H9 (cell line): ENCODE data around the gene ATP11C. TPM values are rescaled to one million over a fixed set of nuclear protein-coding genes. Genes with fewer than 3 reads are reported as not detected.

Experiments used
- DNase-seq: peaks from one replicate; pipeline ENCODE4 v3.0.0-alpha.2; 2017
- H2AFZ ChIP-seq: one replicate; pipeline ENCODE4 v1.6.1; 2013; ENCODE audit warnings: mild to moderate bottlenecking, low read length, control low read depth, moderate library complexity
- H2AK5ac ChIP-seq: 2 replicates; pipeline ENCODE4 v1.6.1; 2013; ENCODE audit warnings: low read length, control low read depth, mixed read lengths; ENCODE audit not compliant: insufficient read length
- H2BK120ac ChIP-seq: one replicate; pipeline ENCODE4 v1.6.1; 2013; ENCODE audit warnings: low read depth, mild to moderate bottlenecking, low read length, control low read depth, inconsistent platforms; ENCODE audit not compliant: poor library complexity, severe bottlenecking
- H2BK12ac ChIP-seq: 2 replicates; pipeline ENCODE4 v1.6.1; 2013; ENCODE audit warnings: low read length, control low read depth, mixed read lengths, low read depth; ENCODE audit not compliant: insufficient read length
- H2BK15ac ChIP-seq: 2 replicates; pipeline ENCODE4 v1.6.1; 2013; ENCODE audit warnings: low read depth, low read length, control low read depth
- H2BK20ac ChIP-seq: one replicate; pipeline ENCODE4 v1.6.1; 2013; ENCODE audit warnings: low read depth, mild to moderate bottlenecking, low read length, control low read depth, inconsistent platforms; ENCODE audit not compliant: poor library complexity, severe bottlenecking
- H2BK5ac ChIP-seq: 2 replicates; pipeline ENCODE4 v1.6.1; 2013; ENCODE audit warnings: low read length, control low read depth, mixed read lengths; ENCODE audit not compliant: insufficient read length
- H3K14ac ChIP-seq: 2 replicates; pipeline ENCODE4 v1.6.1; 2013; ENCODE audit warnings: low read length, control low read depth; ENCODE audit not compliant: insufficient read depth
- H3K18ac ChIP-seq: 2 replicates; pipeline ENCODE4 v1.6.1; 2013; ENCODE audit warnings: low read depth, mild to moderate bottlenecking, mixed read lengths, low read length, control low read depth; ENCODE audit not compliant: insufficient read length
- H3K23ac ChIP-seq: 2 replicates; pipeline ENCODE4 v1.6.1; 2013; ENCODE audit warnings: low read length, control low read depth, mixed read lengths, low read depth; ENCODE audit not compliant: insufficient read length
- H3K23me2 ChIP-seq: 2 replicates; pipeline ENCODE4 v1.6.1; 2013; ENCODE audit warnings: low read depth, mild to moderate bottlenecking, mixed read lengths, low read length, control low read depth; ENCODE audit not compliant: insufficient read length, poor library complexity, severe bottlenecking
- H3K27ac ChIP-seq: 2 replicates; pipeline ENCODE4 v1.5.1; 2013; ENCODE audit warnings: low read length, control low read depth, mixed read lengths, low read depth; ENCODE audit not compliant: insufficient read length
- H3K27me3 ChIP-seq: 2 replicates; pipeline ENCODE4 v1.6.1; 2013; ENCODE audit warnings: low read length, control low read depth, inconsistent platforms; ENCODE audit not compliant: insufficient read depth
- H3K4ac ChIP-seq: 2 replicates; pipeline ENCODE4 v1.6.1; 2013; ENCODE audit warnings: low read depth, mild to moderate bottlenecking, control low read depth, inconsistent platforms, low read length, moderate library complexity
- H3K4me1 ChIP-seq: 2 replicates; pipeline ENCODE4 v1.6.1; 2013; ENCODE audit warnings: low read length, control low read depth, inconsistent platforms; ENCODE audit not compliant: insufficient read depth
- H3K4me2 ChIP-seq: 2 replicates; pipeline ENCODE4 v1.6.1; 2013; ENCODE audit warnings: low read length, control low read depth, mixed read lengths; ENCODE audit not compliant: insufficient read length, insufficient read depth
- H3K56ac ChIP-seq: 2 replicates; pipeline ENCODE4 v1.6.1; 2013; ENCODE audit warnings: low read depth, mild to moderate bottlenecking, mixed read lengths, low read length, control low read depth; ENCODE audit not compliant: insufficient read length
- H3K79me1 ChIP-seq: 2 replicates; pipeline ENCODE4 v1.6.1; 2013; ENCODE audit warnings: low read depth, mild to moderate bottlenecking, moderate library complexity, low read length, control low read depth, inconsistent platforms; ENCODE audit not compliant: insufficient read depth, poor library complexity, severe bottlenecking
- H3K79me2 ChIP-seq: 2 replicates; pipeline ENCODE4 v1.6.1; 2013; ENCODE audit warnings: low read length, control low read depth, inconsistent platforms; ENCODE audit not compliant: insufficient read depth
- H3K9ac ChIP-seq: 2 replicates; pipeline ENCODE4 v1.6.1; 2013; ENCODE audit warnings: low read length, control low read depth, mixed read lengths; ENCODE audit not compliant: insufficient read length; ENCODE audit errors: extremely low read depth
- H3K9me3 ChIP-seq: one replicate; pipeline ENCODE4 v1.6.1; 2013; ENCODE audit warnings: low read depth, low read length, inconsistent platforms; ENCODE audit not compliant: control insufficient read depth
- H3T11ph ChIP-seq: one replicate; pipeline ENCODE4 v1.6.1; 2013; ENCODE audit warnings: mild to moderate bottlenecking, low read length, control low read depth, inconsistent platforms
- H4K20me1 ChIP-seq: one replicate; pipeline ENCODE4 v1.6.1; 2013; ENCODE audit not compliant: control insufficient read depth, insufficient read length, insufficient read depth
- H4K5ac ChIP-seq: 2 replicates; pipeline ENCODE4 v1.6.1; 2013; ENCODE audit warnings: low read depth, mild to moderate bottlenecking, mixed read lengths, low read length, control low read depth; ENCODE audit not compliant: insufficient read length
- H4K8ac ChIP-seq: replicated peaks from 2 replicates; pipeline ENCODE4 v1.6.1; 2013; ENCODE audit warnings: low read length, control low read depth, mixed read lengths, low read depth; ENCODE audit not compliant: insufficient read length
- H4K91ac ChIP-seq: 2 replicates; pipeline ENCODE4 v1.6.1; 2013; ENCODE audit warnings: low read depth, mild to moderate bottlenecking, moderate library complexity, mixed read lengths, low read length, control low read depth; ENCODE audit not compliant: insufficient read length
- H3K27ac Mint-ChIP-seq, 3 experiments: 2 replicates in 2 of 3; 3 replicates in 1 of 3; pipeline ENCODE4 v1.8.0; 2020 to 2021; ENCODE audit warnings: mixed read lengths in 3 of 3, mild to moderate bottlenecking in 1 of 3, moderate library complexity in 1 of 3
- H3K27me3 Mint-ChIP-seq: 2 replicates; pipeline ENCODE4 v1.8.0; 2021; ENCODE audit warnings: low read depth, mild to moderate bottlenecking, moderate library complexity, mixed read lengths
- H3K36me3 Mint-ChIP-seq, 3 experiments: 2 replicates in 2 of 3; 3 replicates in 1 of 3; pipeline ENCODE4 v1.8.0; 2020 to 2021; ENCODE audit warnings: low read depth in 3 of 3, mixed read lengths in 3 of 3; ENCODE audit not compliant: insufficient read depth in 1 of 3
- H3K4me1 Mint-ChIP-seq, 2 experiments: 2 replicates each; pipeline ENCODE4 v1.8.0; 2020; ENCODE audit warnings: mixed read lengths in 2 of 2
- H3K4me3 Mint-ChIP-seq, 2 experiments: 2 replicates in 1 of 2; 3 replicates in 1 of 2; pipeline ENCODE4 v1.8.0; 2020 to 2021; ENCODE audit warnings: mild to moderate bottlenecking in 2 of 2, mixed read lengths in 2 of 2, moderate library complexity in 1 of 2
- H3K9me3 Mint-ChIP-seq, 2 experiments: 2 replicates in 1 of 2; 3 replicates in 1 of 2; pipeline ENCODE4 v1.8.0; 2020; ENCODE audit warnings: mild to moderate bottlenecking in 2 of 2, mixed read lengths in 2 of 2, moderate library complexity in 1 of 2
- WGBS: extraction: QIAGEN DNeasy Blood & Tissue Kit; methylation state at CpG from one replicate; pipeline ENCODE4 v1.1.7; 2013; ENCODE audit warnings: missing lambda C conversion rate, low lambda C conversion rate, mixed read lengths; ENCODE audit not compliant: insufficient read length; ENCODE audit errors: extremely low coverage; 5-methylcytosine and 5-hydroxymethylcytosine counted together
- total RNA-seq: library from RNA; stranded (reverse); gene quantifications from 2 replicates; pipeline ENCODE4 v1.2.1, GENCODE V29; 2021
- TF ChIP-seq, protein P1 (sequence below): fragments of 200-600 bp; sonication (generic); conservative IDR thresholded peaks from 3 replicates; pipeline ENCODE4 v1.8.0; 2021; ENCODE audit warnings: antibody characterized with exemption, mild to moderate bottlenecking

ATP11C gene
- total RNA-seq, 1 experiment from 2014 or later: 28.4 TPM

DNA sequence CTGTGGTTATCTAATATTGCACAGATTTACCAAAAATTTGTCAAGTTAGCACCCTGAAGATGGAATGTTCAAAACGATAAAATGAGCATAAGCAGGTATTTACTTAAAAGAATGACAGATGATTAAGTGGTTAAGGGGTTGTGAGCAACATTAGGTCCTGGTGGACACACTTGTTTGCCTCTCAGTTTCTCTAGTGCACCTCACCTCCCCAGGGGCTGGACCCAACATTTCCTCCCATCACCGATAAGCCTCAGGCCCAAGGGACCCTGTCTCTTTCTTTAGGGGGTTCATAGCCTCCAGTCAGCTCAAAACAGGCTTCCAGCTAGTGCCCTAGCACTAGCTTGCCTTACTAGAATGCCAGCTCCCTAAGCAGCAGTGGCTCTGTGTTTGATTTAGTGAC is 88.0 kb downstream of the ATP11C start:
- H3K4me3 Mint-ChIP-seq: no peak overlapping the region
- Histone ChIP-seq H3K4me1 (no peaks in the 10 kb centered on the region; the same call in 1 of the 2 replicates), H3K27ac (no peak overlapping the region), H2BK120ac (no peak overlapping the region), H3K27me3 (no peaks in the 10 kb centered on the region), H3K4ac (no peak overlapping the region), H2BK5ac (no peak overlapping the region), H3T11ph (no peak overlapping the region), H2BK12ac (no peak overlapping the region), H3K23me2 (no peaks in the 10 kb centered on the region), H3K23ac (no peak overlapping the region), H3K79me2 (peaks cover 2% of the 10 kb centered on the region), H2AK5ac (no peak overlapping the region), H2BK20ac (no peak overlapping the region), H3K9ac (no peak overlapping the region), H3K79me1 (no peaks in the 10 kb centered on the region), H4K5ac (no peak overlapping the region), H3K14ac (no peak overlapping the region), H4K8ac (no peak overlapping the region), H2BK15ac (no peak overlapping the region), H4K91ac (no peak overlapping the region), H4K20me1 (no peaks in the 10 kb centered on the region), H3K18ac (no peak overlapping the region), H3K9me3 (no peaks in the 10 kb centered on the region), H3K56ac (no peak overlapping the region), H3K4me2 (no peak overlapping the region), H2AFZ (no peak overlapping the region)
- peaks cover 0 to 1% (median under 1%) of the 10 kb centered on the region in 3 experiments; a peak in 3 of 7 replicates for H3K36me3 Mint-ChIP-seq
- H3K4me1 Mint-ChIP-seq: peaks cover 15 to 22% of the 10 kb centered on the region in 2 experiments
- WGBS: no CpG with 5 or more reads among the region's 2 CpGs
- TF ChIP-seq, protein P1, sequence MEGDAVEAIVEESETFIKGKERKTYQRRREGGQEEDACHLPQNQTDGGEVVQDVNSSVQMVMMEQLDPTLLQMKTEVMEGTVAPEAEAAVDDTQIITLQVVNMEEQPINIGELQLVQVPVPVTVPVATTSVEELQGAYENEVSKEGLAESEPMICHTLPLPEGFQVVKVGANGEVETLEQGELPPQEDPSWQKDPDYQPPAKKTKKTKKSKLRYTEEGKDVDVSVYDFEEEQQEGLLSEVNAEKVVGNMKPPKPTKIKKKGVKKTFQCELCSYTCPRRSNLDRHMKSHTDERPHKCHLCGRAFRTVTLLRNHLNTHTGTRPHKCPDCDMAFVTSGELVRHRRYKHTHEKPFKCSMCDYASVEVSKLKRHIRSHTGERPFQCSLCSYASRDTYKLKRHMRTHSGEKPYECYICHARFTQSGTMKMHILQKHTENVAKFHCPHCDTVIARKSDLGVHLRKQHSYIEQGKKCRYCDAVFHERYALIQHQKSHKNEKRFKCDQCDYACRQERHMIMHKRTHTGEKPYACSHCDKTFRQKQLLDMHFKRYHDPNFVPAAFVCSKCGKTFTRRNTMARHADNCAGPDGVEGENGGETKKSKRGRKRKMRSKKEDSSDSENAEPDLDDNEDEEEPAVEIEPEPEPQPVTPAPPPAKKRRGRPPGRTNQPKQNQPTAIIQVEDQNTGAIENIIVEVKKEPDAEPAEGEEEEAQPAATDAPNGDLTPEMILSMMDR: no peak
- DNase-seq: no peak
- H3K9me3 Mint-ChIP-seq: peaks cover under 1 to 20% of the 10 kb centered on the region in 2 experiments; a peak in 4 of 5 replicates
- H3K27me3 Mint-ChIP-seq: no peaks in the 10 kb centered on the region; the same call in 1 of the 2 replicates
- H3K27ac Mint-ChIP-seq: no peak overlapping the region; a peak in 1 of 7 replicates
